GM18870 (cell line): ENCODE results near the gene LCA5L.
"Not testable (repeated sequence)": the region's sequence is repeated elsewhere in the genome, so short reads cannot be mapped to it uniquely, and the experiment has no call there.

Source experiments
- ATAC-seq: cut with Tn5 transposase; IDR thresholded peaks from one replicate; pipeline ENCODE4 v1.9.1; 2021; ENCODE audit warnings: moderate library complexity; ENCODE audit not compliant: unreplicated experiment

LCA5L gene

GRCh38 chr21:39388038-39388810 is 57.4 kb downstream of the LCA5L start:
- ATAC-seq = peak; percentile 61

GRCh38 chr21:39387461-39388037 is 58.0 kb downstream of the LCA5L start:
- peak; percentile 31 for ATAC-seq

GRCh38 chr21:39386899-39387298 is 58.7 kb downstream of the LCA5L start:
- ATAC-seq = no peak

GRCh38 chr21:39386194-39386593 is 59.4 kb downstream of the LCA5L start:
- ATAC-seq = no peak

- no peak for ATAC-seq
Observed at GRCh38 chr21:39385299-39386145, 60.1 kb downstream of the LCA5L start.

- ATAC-seq = no peak
Observed at GRCh38 chr21:39384674-39385298, 60.8 kb downstream of the LCA5L start.

GRCh38 chr21:39382096-39382495 is 63.5 kb downstream of the LCA5L start:
- ATAC-seq = not testable (repeated sequence)

- no peak for ATAC-seq
Observed at GRCh38 chr21:39381009-39381408, 64.6 kb downstream of the LCA5L start.

- peak; percentile 79 for ATAC-seq
Observed at GRCh38 chr21:39379986-39380891, 65.3 kb downstream of the LCA5L start.

GRCh38 chr21:39377444-39378050 is 68.0 kb downstream of the LCA5L start:
- ATAC-seq = no peak

- ATAC-seq = no peak
Observed at GRCh38 chr21:39375446-39375845, 70.1 kb downstream of the LCA5L start.

- no peak for ATAC-seq
Observed at GRCh38 chr21:39374046-39374445, 71.5 kb downstream of the LCA5L start.

GRCh38 chr21:39373634-39374033 is 71.9 kb downstream of the LCA5L start:
- ATAC-seq = no peak

- ATAC-seq = not testable (repeated sequence)
Observed at GRCh38 chr21:39369896-39370288, 75.7 kb downstream of the LCA5L start.

GRCh38 chr21:39367783-39368182 is 77.8 kb downstream of the LCA5L start:
- ATAC-seq = no peak

GRCh38 chr21:39366563-39366962 is 79.0 kb downstream of the LCA5L start:
- ATAC-seq = no peak

GRCh38 chr21:39364949-39365348 is 80.6 kb downstream of the LCA5L start:
- ATAC-seq = no peak

GRCh38 chr21:39363607-39364555 is 81.7 kb downstream of the LCA5L start:
- no peak for ATAC-seq

GRCh38 chr21:39362733-39363132 is 82.8 kb downstream of the LCA5L start:
- no peak for ATAC-seq
